Fibroblast of mammary gland (primary cell): Measurements from ENCODE around the gene LMAN2.
A peak's percentile ranks its signal among the peaks of the same experiment; 100 is the strongest.

ENCODE experiments used
- DNase-seq: peaks from one replicate; pipeline ENCODE4 v3.0.0-alpha.2; 2010; ENCODE audit warnings: low read depth
- H3K4me3 ChIP-seq: 2 replicates; pipeline ENCODE4 v1.5.1; 2011; ENCODE audit warnings: low read depth, mild to moderate bottlenecking, low read length, moderate library complexity; ENCODE audit not compliant: control insufficient read depth
- CTCF ChIP-seq: conservative IDR thresholded peaks from 2 replicates; pipeline ENCODE4 v1.5.1; 2011; ENCODE audit warnings: low read depth, low read length, inconsistent platforms; ENCODE audit not compliant: control insufficient read depth, insufficient read depth

LMAN2 gene

GRCh38 chr5:177301503-177302165 lies 49.8 kb downstream of the LMAN2 start:
- TF ChIP-seq CTCF: no peak
- DNase-seq: peak; percentile 30
- H3K4me3 ChIP-seq: no peak overlapping the region

- DNase-seq: no peak
- H3K4me3 ChIP-seq: no peak overlapping the region
- TF ChIP-seq CTCF: no peak
Measured at GRCh38 chr5:177300951-177301350, 50.5 kb downstream of the LMAN2 start.

- no peak overlapping the region for H3K4me3 ChIP-seq
- peak; percentile 30 for TF ChIP-seq CTCF
- peak; percentile 69 for DNase-seq
Measured at GRCh38 chr5:177300236-177300880, 51.1 kb downstream of the LMAN2 start.

GRCh38 chr5:177299697-177300096 lies 51.8 kb downstream of the LMAN2 start:
- no peak for DNase-seq
- no peak for TF ChIP-seq CTCF
- H3K4me3 ChIP-seq: no peak overlapping the region

- TF ChIP-seq CTCF: no peak
- no peak for DNase-seq
- no peak overlapping the region for H3K4me3 ChIP-seq
Measured at GRCh38 chr5:177297922-177298321, 53.5 kb downstream of the LMAN2 start.

GRCh38 chr5:177296581-177296980 lies 54.9 kb downstream of the LMAN2 start:
- DNase-seq: no peak
- no peak overlapping the region for H3K4me3 ChIP-seq
- TF ChIP-seq CTCF: no peak
